HEK293 (cell line): Measurements from ENCODE around the gene PLEKHA8.

Experiments used
- CTCF ChIA-PET: fragments of 350-600 bp; formaldehyde crosslinking; extraction: SDS; loops from one replicate; lab custom pipeline; 2021; ENCODE audit warnings: antibody characterized with exemption; lab: Yijun Ruan, JAX
- POLR2A ChIA-PET: fragments of 300-600 bp; formaldehyde crosslinking; extraction: SDS; loops from one replicate; lab custom pipeline; 2020; ENCODE audit warnings: antibody characterized with exemption, inconsistent platforms; lab: Yijun Ruan, JAX
- H3K27ac ChIP-seq: fragments of 200-500 bp; sonication (Bioruptor generic); 2 replicates; pipeline ENCODE4 v1.5.1; 2014; ENCODE audit warnings: low read depth, low read length, control low read depth, inconsistent platforms; ENCODE audit errors: extremely low read depth
- H3K36me3 ChIP-seq, 2 experiments: fragments of 200-500 bp in 1 of 2; sonication (Bioruptor generic) in 1 of 2; 1 replicate in 1 of 2; 2 replicates in 1 of 2; pipeline ENCODE4 v1.5.1; 2014 to 2017; ENCODE audit warnings: inconsistent platforms in 2 of 2, low read length in 2 of 2; ENCODE audit not compliant: control insufficient read depth in 2 of 2, insufficient read depth in 1 of 2
- H3K4me1 ChIP-seq: fragments of 200-500 bp; sonication (Bioruptor generic); 2 replicates; pipeline ENCODE4 v1.5.1; 2014; ENCODE audit warnings: mild to moderate bottlenecking, low read length, inconsistent platforms; ENCODE audit not compliant: control insufficient read depth, insufficient read depth
- H3K4me3 ChIP-seq: 2 replicates; pipeline ENCODE4 v1.5.1; 2011; ENCODE audit warnings: low read depth, mild to moderate bottlenecking, control low read depth, low read length, moderate library complexity
- H3K9me3 ChIP-seq: fragments of 200-500 bp; sonication (Bioruptor generic); 2 replicates; pipeline ENCODE4 v1.5.1; 2014; ENCODE audit warnings: low read depth, low read length, inconsistent platforms; ENCODE audit not compliant: control insufficient read depth, insufficient read depth
- FEZF1 ChIP-seq: fragments of 450-650 bp; formaldehyde crosslinking; IDR thresholded peaks from 2 replicates; pipeline ENCODE4 v1.5.1; 2016; ENCODE audit warnings: missing biosample characterization, missing genetic modification characterization
- HOXD13 ChIP-seq: sonication (generic); formaldehyde crosslinking; IDR thresholded peaks from 2 replicates; pipeline ENCODE4 v1.8.0; 2022; ENCODE audit warnings: missing genetic modification reagents, borderline replicate concordance
- OSR2 ChIP-seq: fragments of 450-650 bp; formaldehyde crosslinking; IDR thresholded peaks from 2 replicates; pipeline ENCODE4 v1.5.1; 2016; ENCODE audit warnings: missing biosample characterization, missing genetic modification characterization
- ZBTB8A ChIP-seq: fragments of 450-650 bp; formaldehyde crosslinking; IDR thresholded peaks from 2 replicates; pipeline ENCODE4 v1.5.1; 2016; ENCODE audit warnings: missing biosample characterization, missing genetic modification characterization
- ZIC2 ChIP-seq: fragments of 450-650 bp; formaldehyde crosslinking; IDR thresholded peaks from 2 replicates; pipeline ENCODE4 v1.5.1; 2016; ENCODE audit warnings: missing biosample characterization, missing genetic modification characterization
- ZNF138 ChIP-seq: fragments of 450-650 bp; formaldehyde crosslinking; IDR thresholded peaks from 2 replicates; pipeline ENCODE4 v1.5.1; 2016; ENCODE audit warnings: missing biosample characterization, missing genetic modification characterization, borderline replicate concordance
- ZNF146 ChIP-seq: fragments of 450-650 bp; formaldehyde crosslinking; IDR thresholded peaks from 2 replicates; pipeline ENCODE4 v1.5.1; 2016; ENCODE audit warnings: missing biosample characterization, missing genetic modification characterization
- ZNF157 ChIP-seq: fragments of 450-650 bp; formaldehyde crosslinking; IDR thresholded peaks from 2 replicates; pipeline ENCODE4 v1.5.1; 2016; ENCODE audit warnings: missing biosample characterization, missing genetic modification characterization
- ZNF292 ChIP-seq: fragments of 450-650 bp; formaldehyde crosslinking; IDR thresholded peaks from 2 replicates; pipeline ENCODE4 v1.5.1; 2016; ENCODE audit warnings: low read depth, missing biosample characterization, missing genetic modification characterization, borderline replicate concordance
- ZNF302 ChIP-seq: fragments of 450-650 bp; formaldehyde crosslinking; IDR thresholded peaks from 2 replicates; pipeline ENCODE4 v1.5.1; 2016; ENCODE audit warnings: missing biosample characterization, missing genetic modification characterization, low read depth
- ZNF311 ChIP-seq: fragments of 450-650 bp; formaldehyde crosslinking; IDR thresholded peaks from 2 replicates; pipeline ENCODE4 v1.5.1; 2017; ENCODE audit warnings: missing biosample characterization, missing genetic modification characterization, borderline replicate concordance
- ZNF354C ChIP-seq: fragments of 450-650 bp; formaldehyde crosslinking; IDR thresholded peaks from 2 replicates; pipeline ENCODE4 v1.5.1; 2016; ENCODE audit warnings: missing biosample characterization, missing genetic modification characterization, low read depth, borderline replicate concordance
- ZNF76 ChIP-seq: fragments of 450-650 bp; formaldehyde crosslinking; IDR thresholded peaks from 2 replicates; pipeline ENCODE4; 2016; ENCODE audit warnings: low read depth, missing biosample characterization, missing genetic modification characterization, borderline replicate concordance
- TF ChIP-seq, protein P1 (sequence below): fragments of 450-650 bp; formaldehyde crosslinking; IDR thresholded peaks from 2 replicates; pipeline ENCODE4 v1.5.1; 2016; ENCODE audit warnings: missing biosample characterization, missing genetic modification characterization
- TF ChIP-seq, protein P2 (sequence below): fragments of 450-650 bp; formaldehyde crosslinking; IDR thresholded peaks from 2 replicates; pipeline ENCODE4 v1.5.1; 2016; ENCODE audit warnings: missing biosample characterization, missing genetic modification characterization
- TF ChIP-seq, protein P3 (sequence below): fragments of 450-650 bp; formaldehyde crosslinking; IDR thresholded peaks from 2 replicates; pipeline ENCODE4 v1.5.1; 2016; ENCODE audit warnings: missing biosample characterization, missing genetic modification characterization

PLEKHA8 gene

DNA sequence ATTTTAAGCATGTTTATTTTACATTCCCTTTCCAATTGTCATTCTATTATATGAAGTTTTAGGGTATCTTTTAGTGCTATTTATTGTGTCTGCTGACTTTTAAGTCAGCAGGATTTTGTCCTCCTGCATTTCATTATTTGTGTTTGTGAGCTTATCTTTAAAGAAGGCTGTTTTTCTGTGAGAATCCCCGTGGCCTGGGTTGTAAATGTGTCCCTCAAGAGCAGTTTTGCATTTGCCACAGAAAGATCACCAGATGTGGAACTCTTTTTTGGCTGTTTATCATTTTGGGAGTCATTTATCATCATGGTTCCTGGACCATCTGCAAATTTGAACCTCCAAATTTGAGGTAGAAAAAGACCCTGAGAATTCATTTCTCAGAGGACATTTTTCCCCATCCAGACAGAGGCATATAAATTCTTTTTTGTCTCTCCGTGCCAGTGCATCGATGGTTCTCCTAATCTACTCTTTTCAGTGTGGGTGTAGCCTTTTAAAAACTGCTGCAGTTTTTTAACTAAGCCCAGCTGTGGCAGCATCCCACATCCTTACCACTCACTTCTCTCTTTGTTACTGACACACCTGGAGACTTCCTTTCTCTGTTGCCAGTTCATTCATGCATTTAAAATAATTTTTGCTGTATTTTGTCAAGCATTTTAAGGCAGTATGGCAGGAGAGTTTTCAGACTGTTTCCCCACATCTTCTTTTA, 86.5 kb downstream of the PLEKHA8 start:
- Histone ChIP-seq H3K4me3 (no peak overlapping the region), H3K27ac (no peak overlapping the region)
- CTCF ChIA-PET = interaction anchor here (1.2 kb wide), 1 partner anchor 40 kb away, joined by 3 read pairs; no protein-coding TSS in a partner anchor

DNA sequence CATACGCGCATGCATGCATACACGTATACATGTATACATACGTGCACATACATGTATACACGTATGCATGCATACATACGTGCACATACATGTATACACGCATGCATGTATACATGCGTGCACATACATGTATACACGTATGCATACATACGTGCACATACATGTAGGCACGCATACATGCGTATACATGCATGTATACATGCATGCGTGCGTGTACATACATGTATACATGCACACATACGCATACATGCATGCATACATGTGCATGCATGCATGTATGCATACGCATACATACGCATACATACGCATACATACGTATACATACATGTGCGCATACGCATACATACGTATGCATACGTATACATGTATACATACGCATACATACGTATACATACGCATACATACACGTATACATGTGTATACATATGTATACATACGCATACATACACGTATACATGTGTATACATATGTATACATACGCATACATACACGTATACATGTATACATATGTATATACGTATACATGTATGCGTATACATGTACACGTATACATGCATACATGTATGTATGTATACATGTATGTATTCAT, 87.6 kb downstream of the PLEKHA8 start:
- Histone ChIP-seq H3K4me1 (no peaks in the 10 kb centered on the region), H3K27ac (no peak overlapping the region), H3K9me3 (no peaks in the 10 kb centered on the region), H3K4me3 (no peak overlapping the region)
- ChIA-PET CTCF (no interaction called here), POLR2A (no interaction called here)
- TF ChIP-seq, protein P1, sequence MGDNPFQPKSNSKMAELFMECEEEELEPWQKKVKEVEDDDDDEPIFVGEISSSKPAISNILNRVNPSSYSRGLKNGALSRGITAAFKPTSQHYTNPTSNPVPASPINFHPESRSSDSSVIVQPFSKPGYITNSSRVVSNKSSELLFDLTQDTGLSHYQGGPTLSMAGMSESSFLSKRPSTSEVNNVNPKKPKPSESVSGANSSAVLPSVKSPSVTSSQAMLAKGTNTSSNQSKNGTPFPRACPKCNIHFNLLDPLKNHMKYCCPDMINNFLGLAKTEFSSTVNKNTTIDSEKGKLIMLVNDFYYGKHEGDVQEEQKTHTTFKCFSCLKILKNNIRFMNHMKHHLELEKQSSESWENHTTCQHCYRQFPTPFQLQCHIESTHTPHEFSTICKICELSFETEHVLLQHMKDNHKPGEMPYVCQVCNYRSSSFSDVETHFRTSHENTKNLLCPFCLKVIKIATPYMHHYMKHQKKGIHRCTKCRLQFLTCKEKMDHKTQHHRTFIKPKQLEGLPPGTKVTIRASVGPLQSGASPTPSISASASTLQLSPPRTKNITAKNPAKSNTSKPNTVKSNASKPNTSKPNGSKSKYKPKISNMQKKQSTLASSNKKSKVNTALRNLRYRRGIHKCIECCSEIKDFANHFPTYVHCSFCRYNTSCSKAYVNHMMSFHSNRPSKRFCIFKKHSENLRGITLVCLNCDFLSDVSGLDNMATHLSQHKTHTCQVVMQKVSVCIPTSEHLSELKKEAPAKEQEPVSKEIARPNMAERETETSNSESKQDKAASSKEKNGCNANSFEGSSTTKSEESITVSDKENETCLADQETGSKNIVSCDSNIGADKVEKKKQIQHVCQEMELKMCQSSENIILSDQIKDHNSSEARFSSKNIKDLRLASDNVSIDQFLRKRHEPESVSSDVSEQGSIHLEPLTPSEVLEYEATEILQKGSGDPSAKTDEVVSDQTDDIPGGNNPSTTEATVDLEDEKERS (tag by site-specific recombination) = no peak
- TF ChIP-seq ZNF292 (no peak), ZBTB8A (no peak), ZNF146 (tag by site-specific recombination) (no peak), ZNF302 (tag by site-specific recombination) (no peak), ZNF76 (tag by site-specific recombination) (no peak), ZNF157 (tag by site-specific recombination) (no peak), FEZF1 (tag by site-specific recombination) (no peak)
- TF ChIP-seq, protein P2, sequence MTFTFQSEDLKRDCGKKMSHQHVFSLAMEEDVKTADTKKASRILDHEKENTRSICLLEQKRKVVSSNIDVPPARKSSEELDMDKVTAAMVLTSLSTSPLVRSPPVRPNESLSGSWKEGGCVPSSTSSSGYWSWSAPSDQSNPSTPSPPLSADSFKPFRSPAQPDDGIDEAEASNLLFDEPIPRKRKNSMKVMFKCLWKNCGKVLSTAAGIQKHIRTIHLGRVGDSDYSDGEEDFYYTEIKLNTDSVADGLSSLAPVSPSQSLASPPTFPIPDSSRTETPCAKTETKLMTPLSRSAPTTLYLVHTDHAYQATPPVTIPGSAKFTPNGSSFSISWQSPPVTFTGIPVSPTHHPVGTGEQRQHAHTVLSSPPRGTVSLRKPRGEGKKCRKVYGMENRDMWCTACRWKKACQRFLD (tag by site-specific recombination) = no peak
- TF ChIP-seq, all 188 proteins: peak for 0
- peaks cover 0 to 3% of the 10 kb centered on the region in 2 experiments; a peak in 1 of 3 replicates for H3K36me3 ChIP-seq

More for the DNA sequence above, 86.5 kb downstream of the PLEKHA8 start:
- Histone ChIP-seq H3K4me1 (no peaks in the 10 kb centered on the region), H3K36me3 (peaks cover 0 to 3% of the 10 kb centered on the region in 2 experiments; a peak in 1 of 3 replicates), H3K9me3 (no peaks in the 10 kb centered on the region)
- TF ChIP-seq ZNF354C (no peak), ZNF311 (tag by site-specific recombination) (no peak), ZNF138 (tag by site-specific recombination) (no peak), ZIC2 (tag by site-specific recombination) (no peak), HOXD13 (CRISPR knock-in tag) (no peak), OSR2 (tag by site-specific recombination) (no peak)
- TF ChIP-seq, protein P3, sequence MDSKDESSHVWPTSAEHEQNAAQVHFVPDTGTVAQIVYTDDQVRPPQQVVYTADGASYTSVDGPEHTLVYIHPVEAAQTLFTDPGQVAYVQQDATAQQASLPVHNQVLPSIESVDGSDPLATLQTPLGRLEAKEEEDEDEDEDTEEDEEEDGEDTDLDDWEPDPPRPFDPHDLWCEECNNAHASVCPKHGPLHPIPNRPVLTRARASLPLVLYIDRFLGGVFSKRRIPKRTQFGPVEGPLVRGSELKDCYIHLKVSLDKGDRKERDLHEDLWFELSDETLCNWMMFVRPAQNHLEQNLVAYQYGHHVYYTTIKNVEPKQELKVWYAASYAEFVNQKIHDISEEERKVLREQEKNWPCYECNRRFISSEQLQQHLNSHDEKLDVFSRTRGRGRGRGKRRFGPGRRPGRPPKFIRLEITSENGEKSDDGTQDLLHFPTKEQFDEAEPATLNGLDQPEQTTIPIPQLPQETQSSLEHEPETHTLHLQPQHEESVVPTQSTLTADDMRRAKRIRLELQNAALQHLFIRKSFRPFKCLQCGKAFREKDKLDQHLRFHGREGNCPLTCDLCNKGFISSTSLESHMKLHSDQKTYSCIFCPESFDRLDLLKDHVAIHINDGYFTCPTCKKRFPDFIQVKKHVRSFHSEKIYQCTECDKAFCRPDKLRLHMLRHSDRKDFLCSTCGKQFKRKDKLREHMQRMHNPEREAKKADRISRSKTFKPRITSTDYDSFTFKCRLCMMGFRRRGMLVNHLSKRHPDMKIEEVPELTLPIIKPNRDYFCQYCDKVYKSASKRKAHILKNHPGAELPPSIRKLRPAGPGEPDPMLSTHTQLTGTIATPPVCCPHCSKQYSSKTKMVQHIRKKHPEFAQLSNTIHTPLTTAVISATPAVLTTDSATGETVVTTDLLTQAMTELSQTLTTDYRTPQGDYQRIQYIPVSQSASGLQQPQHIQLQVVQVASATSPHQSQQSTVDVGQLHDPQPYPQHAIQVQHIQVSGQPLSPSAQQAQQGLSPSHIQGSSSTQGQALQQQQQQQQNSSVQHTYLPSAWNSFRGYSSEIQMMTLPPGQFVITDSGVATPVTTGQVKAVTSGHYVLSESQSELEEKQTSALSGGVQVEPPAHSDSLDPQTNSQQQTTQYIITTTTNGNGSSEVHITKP (tag by site-specific recombination) = no peak
- POLR2A ChIA-PET = no interaction called here
